HG03175 (cell line): ENCODE results near the gene SPATA13.
"Not testable (repeated sequence)": the region's sequence is repeated elsewhere in the genome, so short reads cannot be mapped to it uniquely, and the experiment has no call there.

Source experiments
- ATAC-seq: cut with Tn5 transposase; IDR thresholded peaks from one replicate; pipeline ENCODE4 v1.9.1; 2021; ENCODE audit warnings: mild to moderate bottlenecking, moderate library complexity; ENCODE audit not compliant: unreplicated experiment

SPATA13 gene

GRCh38 chr13:24192811-24193162 lies 32.3 kb downstream of the SPATA13 start:
- ATAC-seq: no peak

DNA sequence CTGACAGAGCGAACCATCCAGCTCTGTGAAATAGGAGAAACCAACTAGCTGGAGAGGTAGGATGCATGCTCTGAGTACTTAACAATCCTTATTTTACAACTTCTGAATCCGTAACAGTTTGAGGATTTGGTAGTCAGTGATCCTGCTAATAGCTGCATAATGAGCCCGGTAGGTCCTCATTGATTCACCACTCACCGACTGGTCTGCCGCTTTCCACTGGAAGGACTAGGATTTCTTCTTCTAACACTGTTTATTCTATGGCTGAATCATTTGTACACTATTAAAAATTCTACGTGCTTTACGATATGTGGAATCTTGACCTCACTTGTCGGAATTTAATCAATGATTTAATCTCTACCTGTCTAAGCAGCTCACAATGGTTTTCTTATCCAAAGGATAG lies 33.9 kb downstream of the SPATA13 start:
- no peak for ATAC-seq

GRCh38 chr13:24195626-24196025 lies 35.1 kb downstream of the SPATA13 start:
- no peak for ATAC-seq

- ATAC-seq: no peak
Observed at GRCh38 chr13:24196593-24197197, 36.2 kb downstream of the SPATA13 start.

GRCh38 chr13:24199016-24199415 lies 38.5 kb downstream of the SPATA13 start:
- ATAC-seq: no peak

GRCh38 chr13:24202215-24202614 lies 41.7 kb downstream of the SPATA13 start:
- ATAC-seq: no peak

DNA sequence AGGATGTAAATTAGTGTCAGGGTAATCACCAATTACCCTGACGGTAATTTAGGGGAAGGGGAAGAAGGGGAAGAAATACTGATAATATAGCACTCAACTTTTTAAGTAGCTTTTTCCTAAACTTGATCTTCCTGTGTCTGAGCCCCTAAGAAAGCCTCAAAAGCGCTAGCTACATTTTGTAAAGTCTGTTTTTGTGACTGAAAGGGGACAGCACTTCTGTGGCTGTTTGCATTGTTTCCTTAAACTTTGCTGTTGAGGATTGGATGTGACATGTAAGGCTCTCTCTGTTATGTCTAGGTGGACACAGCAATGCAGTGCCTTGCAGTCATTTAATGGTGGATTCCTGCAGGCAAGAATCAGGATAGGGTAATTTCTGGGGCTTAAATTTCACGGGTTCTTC lies 42.8 kb downstream of the SPATA13 start:
- no peak for ATAC-seq

GRCh38 chr13:24203811-24204210 lies 43.3 kb downstream of the SPATA13 start:
- no peak for ATAC-seq

- ATAC-seq: not testable (repeated sequence)
Observed at GRCh38 chr13:24205076-24205475, 44.6 kb downstream of the SPATA13 start.

DNA sequence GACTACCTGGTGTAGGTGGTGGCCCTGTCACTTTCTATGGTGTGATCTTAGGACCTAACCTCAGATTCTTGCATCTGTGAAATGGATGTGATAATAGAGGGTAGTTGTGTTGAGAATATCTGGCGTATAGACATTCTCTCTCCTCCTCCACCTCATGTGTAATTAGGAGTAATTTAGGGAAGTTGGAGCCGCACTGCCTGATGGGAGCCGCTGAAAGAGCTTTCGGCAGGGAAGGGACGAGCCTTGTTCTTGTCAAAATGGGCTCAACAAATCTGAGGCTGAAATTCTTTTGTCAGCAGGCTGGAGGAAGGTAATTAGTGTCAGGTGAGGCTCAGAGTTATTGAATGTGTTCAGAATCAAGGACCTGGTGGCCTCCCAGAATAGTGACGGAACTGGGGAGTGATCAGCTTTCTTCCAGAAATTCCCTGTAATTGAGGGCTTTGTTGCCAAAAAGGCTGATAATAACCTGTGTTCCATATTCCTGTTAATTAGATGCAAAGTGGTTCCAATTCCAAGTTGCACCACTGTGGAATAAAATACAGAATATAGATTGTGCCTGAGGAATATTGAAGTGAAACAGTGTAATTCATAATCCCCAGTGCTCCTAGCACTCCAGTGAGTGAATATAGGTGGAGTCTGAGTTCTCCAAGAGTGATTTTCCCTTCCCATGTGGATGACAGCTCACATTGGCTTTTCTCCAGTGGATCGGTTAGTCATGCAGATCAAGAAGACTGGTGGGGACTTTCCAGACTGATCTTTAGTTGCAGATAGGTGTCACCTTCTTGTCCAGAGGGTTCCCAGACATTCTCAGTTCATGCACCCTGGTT lies 47.5 kb downstream of the SPATA13 start:
- no peak for ATAC-seq

GRCh38 chr13:24209138-24209537 lies 48.6 kb downstream of the SPATA13 start:
- no peak for ATAC-seq

DNA sequence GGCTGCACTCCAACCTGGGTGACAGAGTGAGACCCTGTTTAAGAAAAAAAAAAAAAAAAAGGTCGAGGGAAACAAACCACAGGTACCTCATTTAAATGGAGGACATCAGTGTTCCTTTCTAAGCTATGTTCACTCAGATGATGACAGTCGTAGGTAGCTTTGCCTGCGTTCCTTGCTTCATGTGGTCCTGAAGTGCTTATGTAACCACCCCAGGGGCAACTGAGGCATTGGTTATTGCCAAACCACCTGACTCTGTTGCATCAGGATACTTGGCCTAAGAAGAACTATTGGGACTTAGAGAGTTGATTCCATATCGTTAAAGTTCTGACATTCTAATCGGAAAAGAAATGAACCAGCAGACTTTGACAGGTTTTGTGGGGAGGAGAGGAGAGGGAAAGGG lies 51.7 kb downstream of the SPATA13 start:
- ATAC-seq: no peak

- no peak for ATAC-seq
Observed at GRCh38 chr13:24212674-24213073, 52.2 kb downstream of the SPATA13 start.

DNA sequence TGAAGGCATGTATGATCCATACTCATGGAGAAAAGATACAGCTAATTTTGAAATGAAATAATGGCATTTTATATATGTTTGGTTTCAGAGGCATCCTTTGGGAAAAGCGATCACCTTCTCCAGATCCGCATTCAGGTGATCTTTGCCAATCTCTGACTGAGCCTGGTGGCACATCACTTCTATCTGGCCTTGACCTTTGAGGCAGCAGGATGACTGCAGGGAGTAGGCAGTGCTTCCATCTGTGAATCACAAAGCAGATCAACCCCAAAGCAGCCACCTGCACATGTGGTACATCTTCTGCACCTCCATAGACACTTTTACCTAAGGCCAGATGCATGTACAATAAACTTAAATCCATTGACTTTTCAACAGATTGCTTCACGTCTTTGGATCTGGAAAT lies 53.4 kb downstream of the SPATA13 start:
- ATAC-seq: no peak

GRCh38 chr13:24214528-24214927 lies 54.0 kb downstream of the SPATA13 start:
- ATAC-seq: no peak

DNA sequence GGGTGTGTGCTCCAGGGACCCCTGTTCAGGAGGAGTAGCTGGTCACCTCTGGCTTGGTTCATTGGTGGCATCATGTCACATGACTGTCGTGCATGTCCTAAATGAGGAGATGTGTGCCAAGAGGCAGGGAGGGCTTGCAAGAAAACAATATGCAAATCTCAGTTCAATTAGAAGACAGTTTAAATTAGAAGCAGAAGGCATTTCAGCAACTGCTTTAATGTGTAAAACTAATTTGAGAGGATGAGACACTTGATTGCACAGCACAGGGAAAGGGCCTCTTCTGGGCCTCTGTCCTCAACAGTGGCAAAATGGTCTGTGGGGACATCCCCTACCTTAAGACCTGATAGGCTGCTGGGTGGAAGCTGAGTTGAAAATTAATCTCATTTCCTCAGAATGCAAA lies 54.6 kb downstream of the SPATA13 start:
- ATAC-seq: peak; percentile 68

DNA sequence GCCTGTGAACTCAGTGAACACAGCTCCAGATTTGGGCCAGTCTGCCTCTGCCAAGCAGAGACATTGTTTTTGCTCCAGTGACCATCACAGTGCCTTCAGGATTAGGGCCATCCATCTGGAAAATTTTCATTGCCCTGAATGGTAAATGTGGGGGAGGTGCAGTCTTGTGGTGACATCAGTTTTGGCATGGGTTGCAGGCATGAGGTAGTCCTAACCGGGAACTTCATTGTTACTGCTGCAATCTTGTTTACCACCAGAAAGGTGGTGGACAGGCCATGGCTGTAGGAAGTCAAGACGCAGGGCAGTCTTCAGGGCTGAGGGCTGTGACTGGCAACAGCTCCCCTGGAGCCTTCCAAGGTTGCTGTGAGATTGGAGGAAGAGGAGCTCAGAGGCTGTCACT lies 55.2 kb downstream of the SPATA13 start:
- ATAC-seq: no peak

DNA sequence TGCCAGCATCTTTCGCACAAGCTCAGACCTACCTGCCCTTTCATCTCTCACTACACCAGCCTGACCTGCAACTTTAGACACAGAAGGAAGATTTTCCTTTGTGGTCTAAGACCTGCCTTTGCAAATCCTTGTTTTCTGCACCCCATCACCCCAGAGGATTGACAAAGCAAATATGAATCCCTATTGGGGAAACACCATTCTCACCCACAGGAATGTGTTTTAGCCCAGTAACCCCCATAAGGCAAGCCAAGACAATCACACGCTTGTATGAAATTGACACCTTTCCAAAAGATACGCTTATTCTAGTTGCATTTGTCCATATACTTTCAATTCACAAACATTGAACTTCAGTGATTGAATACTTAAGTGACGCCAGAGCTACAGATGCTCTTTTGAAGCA lies 55.7 kb downstream of the SPATA13 start:
- ATAC-seq: no peak

DNA sequence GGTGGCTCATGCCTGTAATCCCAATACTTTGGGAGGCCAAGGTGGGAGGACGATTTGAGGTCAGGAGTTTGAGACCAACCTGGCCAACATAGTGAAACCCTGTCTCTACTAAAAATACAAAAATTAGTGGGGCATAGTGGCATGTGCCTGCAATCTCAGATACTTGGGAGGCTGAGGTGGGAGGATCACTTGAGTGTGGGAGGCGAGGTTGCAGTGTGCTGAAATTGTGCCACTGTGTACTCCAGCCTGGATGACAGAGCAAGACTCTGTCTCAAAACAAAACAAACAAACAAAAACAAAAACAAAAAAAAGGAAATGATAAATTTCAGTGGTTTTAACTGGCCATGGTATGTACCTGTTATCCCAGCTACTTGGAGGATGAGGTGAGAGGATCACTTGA lies 56.3 kb downstream of the SPATA13 start:
- ATAC-seq: not testable (repeated sequence)

DNA sequence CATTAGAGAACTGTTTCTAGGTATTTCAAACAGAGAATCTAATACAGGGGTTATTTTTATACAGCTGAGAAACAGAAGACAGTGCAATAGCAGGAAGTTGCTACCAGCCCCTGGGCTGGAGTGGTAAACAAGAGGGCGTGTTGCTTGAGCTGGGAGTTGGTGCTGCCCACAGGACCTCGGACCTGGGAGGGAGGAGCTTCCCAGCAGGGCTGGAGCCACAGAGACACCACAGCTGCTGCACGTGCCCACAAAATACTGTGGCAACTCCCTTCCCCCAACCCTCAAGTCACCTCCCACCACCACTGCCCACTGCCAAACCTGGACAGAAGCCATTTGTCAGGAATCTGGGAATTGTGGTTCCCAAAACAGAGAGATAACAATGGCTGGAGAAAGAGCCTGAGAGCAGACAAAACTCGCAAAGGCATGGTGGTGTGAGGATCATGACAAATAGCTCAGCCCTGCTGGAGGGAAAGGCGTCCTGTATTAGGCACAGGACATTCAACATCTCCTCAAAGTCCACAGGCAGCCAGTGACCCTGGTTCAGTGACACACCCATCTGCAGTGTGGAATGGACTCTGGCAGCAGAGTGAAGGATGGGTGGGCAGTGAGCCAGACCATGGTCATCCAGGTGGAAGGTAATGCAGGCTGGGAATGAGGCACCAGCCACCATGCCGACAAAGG lies 57.2 kb downstream of the SPATA13 start:
- no peak for ATAC-seq

GRCh38 chr13:24218338-24218737 lies 57.8 kb downstream of the SPATA13 start:
- ATAC-seq: no peak

GRCh38 chr13:24218977-24219376 lies 58.5 kb downstream of the SPATA13 start:
- no peak for ATAC-seq
